HCT116 (cell line): Measurements from ENCODE around the gene THSD4. TPM values are rescaled to one million over a fixed set of nuclear protein-coding genes. Genes with fewer than 3 reads are reported as not detected.

Experiments used
- ATAC-seq: fragments of 200-7000 bp; cut with Tn5 transposase; 2 replicates; pipeline ENCODE4 v1.9.1; 2020; ENCODE audit warnings: mild to moderate bottlenecking, moderate library complexity
- BruUV-seq: library from RNA; stranded (reverse); fragments of 400-500 nt; replicated peaks from 2 replicates; lab custom pipeline; 2021; lab: Mats Ljungman, UMichigan
- CTCF ChIA-PET: fragments of 300-600 bp; sonication (Branson Sonifier 250); formaldehyde crosslinking; loops from one replicate; lab custom pipeline; 2021; ENCODE audit warnings: antibody characterized with exemption; lab: Charles Lee
- POLR2A ChIA-PET: fragments of 300-600, 350-600 bp; sonication (Branson Sonifier 250); formaldehyde crosslinking; loops from one replicate; lab custom pipeline; 2021; ENCODE audit warnings: antibody characterized with exemption; lab: Charles Lee
- RAD21 ChIA-PET, 2 experiments: fragments of 300-600 bp; sonication (Branson Sonifier 250); formaldehyde crosslinking; loops; one replicate each; lab custom pipeline; 2023; ENCODE audit warnings: low total read pairs in 2 of 2; ENCODE audit not compliant: uncharacterized antibody in 2 of 2, unreplicated experiment in 2 of 2, low non-redundant PET in 1 of 2; lab: Charles Lee
- DNase-seq: peaks from one replicate; pipeline ENCODE4 v3.0.0-alpha.2; 2010; ENCODE audit warnings: low read depth, low spot score
- H2AFZ ChIP-seq: fragments of 200-600 bp; shearing (Covaris generic), sonication (generic); 2 replicates; pipeline ENCODE4 v1.6.1; 2017; ENCODE audit warnings: low read depth, mixed run types, mixed read lengths, antibody characterized with exemption, low read length; ENCODE audit not compliant: poor library complexity, severe bottlenecking
- H3K27ac ChIP-seq: 2 replicates; pipeline ENCODE4 v1.5.1; 2012; ENCODE audit warnings: low read depth, low read length
- H3K27me3 ChIP-seq: fragments of 200-600 bp; sonication (generic); 2 replicates; pipeline ENCODE4 v1.6.1; 2016; ENCODE audit warnings: mixed run types, low read length, mixed read lengths; ENCODE audit not compliant: insufficient read depth
- H3K36me3 ChIP-seq, 2 experiments: fragments of 200-500 bp in 1 of 2; fragments of 200-600 bp in 1 of 2; sonication (Bioruptor generic) in 1 of 2; sonication (generic) in 1 of 2; 2 replicates each; pipeline versions ENCODE4 v1.5.1 to v1.6.1; 2014 to 2016; ENCODE audit warnings: low read length in 2 of 2, inconsistent platforms in 1 of 2, mixed read lengths in 1 of 2, mixed run types in 1 of 2; ENCODE audit not compliant: insufficient read depth in 2 of 2, control insufficient read depth in 1 of 2
- H3K4me1 ChIP-seq, 2 experiments: fragments of 200-600 bp in 1 of 2; sonication (generic) in 1 of 2; 2 replicates each; pipeline versions ENCODE4 v1.5.1 to v1.6.1; 2012 to 2017; ENCODE audit warnings: low read length in 2 of 2, inconsistent platforms in 1 of 2, mild to moderate bottlenecking in 1 of 2, mixed read lengths in 1 of 2, mixed run types in 1 of 2, moderate library complexity in 1 of 2; ENCODE audit not compliant: insufficient read depth in 2 of 2, control insufficient read depth in 1 of 2
- H3K4me2 ChIP-seq: fragments of 200-600 bp; sonication (generic); 2 replicates; pipeline ENCODE4 v1.6.1; 2017; ENCODE audit warnings: mixed run types, low read length, mixed read lengths
- H3K4me3 ChIP-seq, 2 experiments: fragments of 200-600 bp in 1 of 2; sonication (generic) in 1 of 2; replicated peaks in 1 of 2; 2 replicates each; pipeline ENCODE4 v1.5.1; 2011 to 2016; ENCODE audit warnings: low read length in 2 of 2, control low read depth in 1 of 2, low read depth in 1 of 2, mild to moderate bottlenecking in 1 of 2, mixed read lengths in 1 of 2, mixed run types in 1 of 2
- H3K79me2 ChIP-seq: fragments of 200-600 bp; sonication (generic); 2 replicates; pipeline ENCODE4 v1.6.1; 2017; ENCODE audit warnings: mild to moderate bottlenecking, mixed run types, low read length, moderate library complexity, mixed read lengths; ENCODE audit not compliant: insufficient read depth
- H3K9ac ChIP-seq: fragments of 200-600 bp; sonication (generic); 2 replicates; pipeline ENCODE4 v1.6.1; 2016; ENCODE audit warnings: low read length, mixed read lengths
- H3K9me2 ChIP-seq: fragments of 200-600 bp; sonication (generic), shearing (Covaris generic); 2 replicates; pipeline ENCODE4 v1.6.1; 2017; ENCODE audit warnings: mixed run types, mild to moderate bottlenecking, moderate library complexity; ENCODE audit not compliant: insufficient read depth
- H3K9me3 ChIP-seq, 2 experiments: fragments of 200-500 bp in 1 of 2; fragments of 200-600 bp in 1 of 2; sonication (Bioruptor generic) in 1 of 2; sonication (generic) in 1 of 2; 2 replicates each; pipeline ENCODE4 v1.6.1; 2014 to 2017; ENCODE audit warnings: low read length in 2 of 2, mixed read lengths in 2 of 2, inconsistent platforms in 1 of 2, low read depth in 1 of 2, mild to moderate bottlenecking in 1 of 2, mixed run types in 1 of 2, moderate library complexity in 1 of 2; ENCODE audit not compliant: control insufficient read depth in 1 of 2, insufficient read depth in 1 of 2
- H4K20me1 ChIP-seq: fragments of 200-600 bp; sonication (generic), shearing (Covaris generic); 2 replicates; pipeline ENCODE4 v1.6.1; 2017; ENCODE audit warnings: mixed run types, mild to moderate bottlenecking, moderate library complexity; ENCODE audit not compliant: insufficient read depth
- CEBPB ChIP-seq: IDR thresholded peaks from 2 replicates; pipeline ENCODE4 v1.6.1; 2012; ENCODE audit warnings: low read depth
- CTCF ChIP-seq, 3 experiments: fragments of 200-600 bp in 1 of 3; sonication (generic) in 1 of 3; IDR thresholded peaks in 2 of 3; conservative IDR thresholded peaks in 1 of 3; 2 replicates each; pipeline ENCODE4 v1.5.1; 2012 to 2017; ENCODE audit warnings: low read depth in 2 of 3, low read length in 2 of 3, antibody characterized with exemption in 1 of 3, borderline replicate concordance in 1 of 3, control low read depth in 1 of 3, mild to moderate bottlenecking in 1 of 3, mixed read lengths in 1 of 3, mixed run types in 1 of 3, moderate library complexity in 1 of 3; ENCODE audit not compliant: insufficient read depth in 1 of 3
- EGR1 ChIP-seq: IDR thresholded peaks from 2 replicates; pipeline ENCODE4 v1.6.1; 2012; ENCODE audit warnings: low read depth
- ELF1 ChIP-seq: IDR thresholded peaks from 2 replicates; pipeline ENCODE4 v1.6.1; 2012; ENCODE audit warnings: low read depth, borderline replicate concordance
- FOSL1 ChIP-seq: IDR thresholded peaks from 2 replicates; pipeline ENCODE4 v1.6.1; 2012; ENCODE audit warnings: low read depth
- MAX ChIP-seq: IDR thresholded peaks from 2 replicates; pipeline ENCODE4 v1.6.1; 2012
- POLR2AphosphoS5 ChIP-seq: IDR thresholded peaks from 2 replicates; pipeline ENCODE4 v1.6.1; 2011; ENCODE audit warnings: mild to moderate bottlenecking, low read depth, low read length, moderate library complexity
- TCF7L2 ChIP-seq: IDR thresholded peaks from 2 replicates; pipeline ENCODE4 v1.7.0; 2011; ENCODE audit warnings: borderline replicate concordance, inconsistent platforms; ENCODE audit not compliant: insufficient read depth, insufficient read length; ENCODE audit errors: extremely low read depth
- YY1 ChIP-seq: IDR thresholded peaks from 2 replicates; pipeline ENCODE4 v1.6.1; 2011; ENCODE audit warnings: low read length, low read depth, moderate library complexity, mild to moderate bottlenecking; ENCODE audit not compliant: insufficient replicate concordance; ENCODE audit errors: extremely low read depth
- ZNF274 ChIP-seq: fragments of 200-500 bp; sonication (Bioruptor generic); IDR thresholded peaks from 2 replicates; pipeline ENCODE4 v1.6.1; 2014; ENCODE audit warnings: mild to moderate bottlenecking, low read depth, low read length, inconsistent platforms
- intact Hi-C: fragments of 100-400 bp; cut with micrococcal nuclease; formaldehyde crosslinking; loops from 2 replicates; pipeline ENCODE4 v1.10.0; 2022
- total RNA-seq: library from RNA; stranded (reverse); gene quantifications from one replicate; pipeline ENCODE4 v1.2.1, GENCODE V29; 2021; ENCODE audit not compliant: unreplicated experiment
- TF ChIP-seq, protein P1 (sequence below): IDR thresholded peaks from 2 replicates; pipeline ENCODE4 v1.6.1; 2012; ENCODE audit warnings: low read depth
- TF ChIP-seq, protein P2 (sequence below): IDR thresholded peaks from 2 replicates; pipeline ENCODE4 v1.6.1; 2012

The THSD4 gene
- total RNA-seq, 1 experiment from 2014 or later: 30.5 TPM

DNA sequence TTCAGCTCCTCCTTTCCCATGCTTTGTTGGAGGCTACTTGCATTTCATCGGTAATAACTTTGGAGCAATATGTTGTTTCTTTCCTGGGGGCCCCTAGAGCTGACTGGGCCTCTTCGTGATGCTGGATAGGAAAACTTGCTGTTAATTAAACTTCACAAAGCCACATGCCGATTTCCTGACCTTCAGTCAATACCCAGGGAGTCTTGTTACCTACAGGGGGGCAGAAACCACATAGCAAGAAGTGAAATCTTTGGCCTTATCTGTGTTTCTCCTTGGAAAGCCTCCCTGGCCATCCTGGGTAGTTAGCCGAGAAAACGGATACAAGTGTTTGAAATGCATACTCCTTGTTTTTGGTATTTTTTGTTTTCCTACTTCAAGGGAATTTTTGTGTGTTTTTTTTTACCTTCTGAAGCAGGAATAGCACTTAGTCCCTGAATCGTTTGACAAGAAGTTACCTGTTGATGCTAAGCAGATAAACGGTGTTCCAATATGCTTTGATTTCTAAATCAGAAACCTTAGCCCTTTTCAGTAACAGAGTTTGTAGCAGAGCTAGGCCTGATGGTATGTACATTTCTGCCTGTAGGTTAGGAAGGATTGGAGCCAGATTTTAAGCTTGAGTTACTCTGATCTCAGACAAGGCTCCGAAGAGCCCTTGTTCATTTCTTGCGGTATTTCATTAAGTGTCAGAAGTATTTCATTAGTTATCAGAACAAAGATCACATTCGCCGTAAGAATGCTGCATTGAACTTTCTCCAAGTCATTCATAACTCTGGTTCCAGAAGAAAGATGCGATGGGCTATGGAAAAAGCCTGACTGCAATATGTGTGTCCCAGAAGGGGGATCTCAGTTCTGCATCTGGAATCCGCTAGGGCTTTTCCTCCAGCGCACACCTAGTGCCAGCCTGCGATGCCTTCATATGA is 111.5 kb downstream of the THSD4 start:
- TF ChIP-seq ELF1 (no peak), FOSL1 (no peak), CTCF (IDR thresholded peaks at IDR 0.05 in 2 of 3, conservative IDR thresholded peaks at IDR 0.05 in 1 of 3; ENCODE audit: borderline replicate concordance in 1 of 3, insufficient read depth in 1 of 3, low read depth in 2 of 3, low read length in 2 of 3) (no peak), EGR1 (no peak), YY1 (no peak), MAX (no peak), ZNF274 (no peak), TCF7L2 (no peak), POLR2AphosphoS5 (no peak), CEBPB (no peak)
- TF ChIP-seq, protein P1, sequence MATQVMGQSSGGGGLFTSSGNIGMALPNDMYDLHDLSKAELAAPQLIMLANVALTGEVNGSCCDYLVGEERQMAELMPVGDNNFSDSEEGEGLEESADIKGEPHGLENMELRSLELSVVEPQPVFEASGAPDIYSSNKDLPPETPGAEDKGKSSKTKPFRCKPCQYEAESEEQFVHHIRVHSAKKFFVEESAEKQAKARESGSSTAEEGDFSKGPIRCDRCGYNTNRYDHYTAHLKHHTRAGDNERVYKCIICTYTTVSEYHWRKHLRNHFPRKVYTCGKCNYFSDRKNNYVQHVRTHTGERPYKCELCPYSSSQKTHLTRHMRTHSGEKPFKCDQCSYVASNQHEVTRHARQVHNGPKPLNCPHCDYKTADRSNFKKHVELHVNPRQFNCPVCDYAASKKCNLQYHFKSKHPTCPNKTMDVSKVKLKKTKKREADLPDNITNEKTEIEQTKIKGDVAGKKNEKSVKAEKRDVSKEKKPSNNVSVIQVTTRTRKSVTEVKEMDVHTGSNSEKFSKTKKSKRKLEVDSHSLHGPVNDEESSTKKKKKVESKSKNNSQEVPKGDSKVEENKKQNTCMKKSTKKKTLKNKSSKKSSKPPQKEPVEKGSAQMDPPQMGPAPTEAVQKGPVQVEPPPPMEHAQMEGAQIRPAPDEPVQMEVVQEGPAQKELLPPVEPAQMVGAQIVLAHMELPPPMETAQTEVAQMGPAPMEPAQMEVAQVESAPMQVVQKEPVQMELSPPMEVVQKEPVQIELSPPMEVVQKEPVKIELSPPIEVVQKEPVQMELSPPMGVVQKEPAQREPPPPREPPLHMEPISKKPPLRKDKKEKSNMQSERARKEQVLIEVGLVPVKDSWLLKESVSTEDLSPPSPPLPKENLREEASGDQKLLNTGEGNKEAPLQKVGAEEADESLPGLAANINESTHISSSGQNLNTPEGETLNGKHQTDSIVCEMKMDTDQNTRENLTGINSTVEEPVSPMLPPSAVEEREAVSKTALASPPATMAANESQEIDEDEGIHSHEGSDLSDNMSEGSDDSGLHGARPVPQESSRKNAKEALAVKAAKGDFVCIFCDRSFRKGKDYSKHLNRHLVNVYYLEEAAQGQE: no peak
- TF ChIP-seq, protein P2, sequence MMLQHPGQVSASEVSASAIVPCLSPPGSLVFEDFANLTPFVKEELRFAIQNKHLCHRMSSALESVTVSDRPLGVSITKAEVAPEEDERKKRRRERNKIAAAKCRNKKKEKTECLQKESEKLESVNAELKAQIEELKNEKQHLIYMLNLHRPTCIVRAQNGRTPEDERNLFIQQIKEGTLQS: no peak
- ChIA-PET POLR2A (no interaction called here), RAD21 (no interaction called here), CTCF (no interaction called here)
- Histone ChIP-seq H3K4me1 (peaks cover 4 to 12% of the 10 kb centered on the region in 2 experiments; a peak in 2 of 4 replicates), H3K36me3 (no peaks in the 10 kb centered on the region), H3K27ac (no peak overlapping the region), H3K4me3 (no peak overlapping the region), H3K9me3 (no peaks in the 10 kb centered on the region), H2AFZ (no peak overlapping the region), H3K27me3 (no peaks in the 10 kb centered on the region), H3K9ac (no peak overlapping the region), H3K9me2 (no peaks in the 10 kb centered on the region), H3K79me2 (no peaks in the 10 kb centered on the region), H3K4me2 (no peak overlapping the region), H4K20me1 (no peaks in the 10 kb centered on the region)
- no TSS peak for BruUV-seq
- intact Hi-C loops: no loop called here
- ATAC-seq (no peak), DNase-seq (no peak)
